IPS DF 6.9 (cell line): Measurements from ENCODE around the gene MLH3.
"Not testable (repeated sequence)": the region's sequence is repeated elsewhere in the genome, so short reads cannot be mapped to it uniquely, and the experiment has no call there.

Experiments
- DNase-seq: peaks from one replicate; pipeline ENCODE4 v3.0.0-alpha.2; 2013; ENCODE audit warnings: low read depth, low spot score
- H3K27ac ChIP-seq: one replicate; pipeline ENCODE4 v1.5.1; 2013; ENCODE audit warnings: low read length, control low read depth
- H3K27me3 ChIP-seq: 2 replicates; pipeline ENCODE4 v1.6.1; 2013; ENCODE audit warnings: mild to moderate bottlenecking, low read length; ENCODE audit not compliant: control insufficient read depth, insufficient read depth
- H3K36me3 ChIP-seq: 2 replicates; pipeline ENCODE4 v1.6.1; 2013; ENCODE audit warnings: low read length; ENCODE audit not compliant: control insufficient read depth, insufficient read depth
- H3K4me1 ChIP-seq: 2 replicates; pipeline ENCODE4 v1.6.1; 2013; ENCODE audit warnings: low read length; ENCODE audit not compliant: control insufficient read depth, insufficient read depth
- H3K4me3 ChIP-seq: 2 replicates; pipeline ENCODE4 v1.5.1; 2013; ENCODE audit warnings: mild to moderate bottlenecking, low read length
- H3K9me3 ChIP-seq: 2 replicates; pipeline ENCODE4 v1.6.1; 2013; ENCODE audit warnings: low read length, inconsistent platforms; ENCODE audit not compliant: control insufficient read depth, insufficient read depth
- WGBS: extraction: QIAGEN DNeasy Blood & Tissue Kit; methylation state at CpG from one replicate; pipeline ENCODE4 v1.1.7; 2013; ENCODE audit warnings: mixed read lengths, missing lambda C conversion rate; ENCODE audit not compliant: insufficient read length, insufficient coverage; 5-methylcytosine and 5-hydroxymethylcytosine counted together

Gene MLH3

DNA sequence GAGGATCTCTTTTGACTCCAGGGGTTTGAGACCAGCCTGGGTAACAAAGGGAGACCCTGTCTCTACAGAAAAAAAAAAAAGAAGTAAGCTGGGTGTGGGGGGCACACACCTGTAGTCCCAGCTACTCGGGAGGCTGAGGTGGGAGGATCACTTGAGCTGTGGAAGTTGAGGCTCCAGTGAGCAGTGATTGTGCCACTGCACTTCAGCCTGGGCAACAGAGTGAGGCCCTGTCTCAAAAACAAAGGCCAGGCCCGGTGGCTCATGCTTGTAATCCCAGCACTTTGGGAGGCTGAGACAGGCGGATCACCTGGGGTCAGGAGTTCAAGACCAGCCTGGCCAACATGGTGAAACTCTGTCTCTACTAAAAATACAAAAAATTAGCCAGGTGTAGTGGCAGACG, 16.5 kb upstream of the MLH3 start:
- H3K27ac ChIP-seq, H3K4me3 ChIP-seq, H3K9me3 ChIP-seq, DNase-seq, H3K4me1 ChIP-seq, H3K36me3 ChIP-seq, H3K27me3 ChIP-seq: not testable (repeated sequence)
- no CpG with 5 or more reads among the region's 4 CpGs for WGBS

DNA sequence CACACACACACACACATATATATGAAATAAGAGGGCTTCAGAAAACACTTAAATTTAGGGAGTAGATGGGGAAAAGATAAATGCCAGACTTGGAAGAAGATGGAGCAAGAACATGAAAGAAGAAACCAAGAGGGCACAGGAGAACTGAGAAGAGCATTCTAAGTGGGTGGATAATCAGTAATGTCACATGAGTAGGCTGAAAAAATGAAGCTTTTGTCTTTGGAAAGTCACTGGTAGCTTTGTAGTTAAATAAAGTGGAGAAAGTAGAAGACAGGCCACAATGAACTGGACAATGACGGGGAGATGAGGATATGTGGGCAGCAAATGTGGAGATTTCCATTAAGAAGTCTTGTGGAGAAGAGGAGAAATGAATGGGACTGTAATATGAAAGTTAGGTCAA, 15.9 kb upstream of the MLH3 start:
- Histone ChIP-seq H3K27me3 (no peaks in the 10 kb centered on the region), H3K4me1 (no peaks in the 10 kb centered on the region; the same call in 1 of the 2 replicates), H3K36me3 (no peaks in the 10 kb centered on the region), H3K4me3 (no peak overlapping the region), H3K27ac (no peak overlapping the region), H3K9me3 (no peaks in the 10 kb centered on the region)
- WGBS: no CpG with 5 or more reads among the region's 1 CpG
- DNase-seq: no peak

DNA sequence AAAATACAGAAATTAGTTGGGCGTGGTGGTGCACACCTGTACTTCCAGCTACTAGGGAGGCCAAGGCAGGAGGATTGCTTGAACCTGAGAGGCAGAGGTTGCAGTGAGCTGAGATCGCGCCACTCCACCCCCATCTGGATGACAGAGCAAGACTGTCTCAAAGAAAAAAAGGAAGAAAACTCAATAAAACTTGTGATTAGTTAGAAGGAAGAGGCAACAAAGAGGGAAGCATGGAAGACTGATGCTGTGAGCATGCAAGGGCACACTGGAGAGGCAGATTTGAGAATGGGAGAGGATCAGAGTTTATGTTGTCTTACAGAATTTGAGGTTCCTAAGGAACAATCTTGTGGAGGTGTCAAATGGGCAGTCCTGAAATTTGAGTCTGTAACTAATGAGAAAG, 15.4 kb upstream of the MLH3 start:
- Histone ChIP-seq H3K27ac (no peak overlapping the region), H3K4me3 (no peak overlapping the region), H3K27me3 (no peaks in the 10 kb centered on the region), H3K4me1 (no peaks in the 10 kb centered on the region; the same call in 1 of the 2 replicates), H3K9me3 (no peaks in the 10 kb centered on the region), H3K36me3 (no peaks in the 10 kb centered on the region)
- no CpG with 5 or more reads among the region's 3 CpGs for WGBS
- DNase-seq: no peak

DNA sequence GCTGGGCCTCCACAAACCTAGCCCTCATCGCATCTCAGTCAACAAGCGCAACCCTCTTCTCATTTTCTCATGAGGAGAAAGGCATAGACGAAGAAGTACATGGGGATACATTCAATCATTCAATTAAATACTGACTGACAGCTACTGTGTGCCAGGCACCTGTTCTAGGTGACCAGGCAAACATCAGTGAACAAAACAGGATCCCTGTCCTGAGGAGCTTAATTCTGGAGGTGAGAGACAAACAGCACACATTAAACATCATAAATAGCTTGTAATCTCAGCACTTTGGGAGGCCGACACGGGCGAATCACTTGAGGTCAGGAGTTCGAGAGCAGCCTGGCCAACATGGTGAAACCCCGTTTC, 12.9 kb upstream of the MLH3 start:
- H3K27ac ChIP-seq: no peak overlapping the region
- DNase-seq: no peak
- no CpG with 5 or more reads among the region's 8 CpGs for WGBS
- no peaks in the 10 kb centered on the region for H3K27me3 ChIP-seq
- H3K4me3 ChIP-seq: no peak overlapping the region
- no peaks in the 10 kb centered on the region; the same call in 1 of the 2 replicates for H3K36me3 ChIP-seq
- no peaks in the 10 kb centered on the region for H3K9me3 ChIP-seq
- no peaks in the 10 kb centered on the region for H3K4me1 ChIP-seq

DNA sequence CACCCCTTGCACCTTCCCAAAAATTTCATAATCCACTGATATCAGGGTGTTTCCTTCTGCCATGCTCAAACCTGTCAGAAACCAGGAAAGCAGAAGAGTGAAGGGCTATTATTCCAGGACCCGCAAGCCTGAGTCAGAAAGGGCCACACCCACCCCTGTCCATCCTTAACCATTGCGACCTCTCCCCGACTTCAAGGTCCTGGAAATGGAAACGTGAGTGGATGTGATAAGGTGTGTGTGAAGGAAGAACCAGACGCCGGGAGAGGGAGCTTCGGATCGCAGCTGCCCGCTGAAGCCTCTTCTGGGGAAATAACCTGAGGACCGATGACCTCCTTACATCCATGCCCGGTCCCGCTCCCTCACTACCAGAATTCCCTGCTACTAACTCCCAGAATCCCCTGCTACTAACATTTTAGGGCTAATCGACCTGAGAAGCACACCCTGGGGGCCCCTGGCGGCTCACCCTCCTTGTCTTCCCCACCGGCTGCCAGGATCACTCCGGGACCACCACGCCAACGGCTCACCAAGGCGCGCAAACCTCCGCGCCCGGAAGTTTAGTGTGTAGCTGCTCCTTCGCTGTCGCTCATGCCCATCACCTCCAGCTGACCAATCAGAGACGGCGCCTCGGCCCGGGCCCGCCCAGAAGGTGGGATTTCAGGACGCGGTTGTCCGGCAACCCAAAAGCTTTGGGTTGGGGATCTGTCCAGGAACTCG, 12.4 kb upstream of the MLH3 start, which contains the start of gene ACYP1:
ACYP1 (minus strand) TSS at position 534 of the 714 bp plus-strand sequence; CDS start at position 63, 471 bp downstream.
- peak within 1 kb of the TSS; percentile 62; the same call in 1 of the 2 replicates for H3K4me3 ChIP-seq
- WGBS: no CpG with 5 or more reads among the region's 34 CpGs
- peak; percentile 74 for DNase-seq
- H3K9me3 ChIP-seq: no peaks in the 10 kb centered on the region
- H3K27me3 ChIP-seq: no peaks in the 10 kb centered on the region
- H3K36me3 ChIP-seq: no peaks in the 10 kb centered on the region; the same call in 1 of the 2 replicates
- no peak within 1 kb of the TSS for H3K27ac ChIP-seq
- no peaks in the 10 kb centered on the region for H3K4me1 ChIP-seq

DNA sequence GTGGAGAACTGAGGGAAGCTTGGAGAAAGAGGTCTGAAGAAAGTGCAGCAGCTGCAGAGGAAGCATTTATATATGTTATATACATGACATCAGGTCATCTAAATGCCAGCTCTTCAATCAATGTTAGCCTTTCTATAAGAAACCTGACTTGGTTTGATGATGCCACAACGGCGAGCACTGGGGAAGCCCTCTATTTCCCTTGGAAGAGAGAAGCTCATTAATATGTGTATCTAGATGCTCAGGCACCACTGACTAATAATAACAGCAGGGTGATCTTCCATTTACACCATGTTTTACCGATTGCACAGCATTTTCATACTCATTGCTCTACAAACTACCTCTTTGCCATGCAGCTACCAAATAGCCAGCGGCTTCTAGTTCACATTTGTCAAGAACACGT, 11.7 kb upstream of the MLH3 start:
- H3K27ac ChIP-seq: no peak overlapping the region
- H3K9me3 ChIP-seq: no peaks in the 10 kb centered on the region
- no peaks in the 10 kb centered on the region; the same call in 1 of the 2 replicates for H3K36me3 ChIP-seq
- WGBS: no CpG with 5 or more reads among the region's 5 CpGs
- H3K4me1 ChIP-seq: no peaks in the 10 kb centered on the region
- DNase-seq: no peak
- H3K27me3 ChIP-seq: no peaks in the 10 kb centered on the region
- H3K4me3 ChIP-seq: peak overlapping the region; percentile 62; the same call in 1 of the 2 replicates

DNA sequence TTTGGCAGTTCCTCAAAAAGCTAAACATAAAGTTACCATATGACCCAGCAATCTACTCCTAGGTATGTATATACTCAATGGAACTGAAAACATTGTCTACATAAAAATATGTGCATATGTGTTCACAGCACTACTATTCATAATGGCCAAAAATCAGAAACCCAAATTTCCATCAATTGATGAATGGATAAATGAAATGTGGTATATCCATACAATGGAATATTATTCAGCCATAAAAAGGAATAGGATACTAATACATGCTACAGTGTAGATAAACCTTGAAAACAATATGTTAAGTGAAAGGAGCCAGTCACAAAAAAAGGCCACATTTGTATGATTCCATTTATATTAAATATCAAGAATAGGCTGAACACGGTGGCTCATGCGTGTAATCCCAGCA, 9.2 kb upstream of the MLH3 start:
- Histone ChIP-seq H3K36me3 (no peaks in the 10 kb centered on the region; the same call in 1 of the 2 replicates), H3K4me1 (no peaks in the 10 kb centered on the region), H3K9me3 (no peaks in the 10 kb centered on the region), H3K4me3 (no peak overlapping the region), H3K27ac (no peak overlapping the region), H3K27me3 (no peaks in the 10 kb centered on the region)
- WGBS: no CpG with 5 or more reads among the region's 2 CpGs
- DNase-seq: no peak

DNA sequence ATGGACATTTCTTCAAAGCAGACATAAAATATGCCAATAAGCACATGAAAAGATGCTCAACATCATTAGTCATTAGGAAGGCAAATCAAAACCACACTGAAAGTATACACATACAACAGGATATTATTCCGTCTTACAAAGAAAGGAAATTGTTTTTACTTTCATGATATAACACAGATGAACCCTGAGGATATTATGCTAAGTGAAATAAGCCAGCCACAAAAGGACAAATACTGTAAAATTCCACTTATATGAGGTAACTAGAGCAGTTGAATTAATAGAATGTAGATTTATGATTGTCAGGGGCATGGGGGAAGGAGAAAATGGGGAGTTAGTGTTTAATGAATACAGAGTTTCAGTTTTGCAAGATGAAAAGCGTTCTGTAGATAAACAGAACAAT, 8.4 kb upstream of the MLH3 start:
- H3K9me3 ChIP-seq: no peaks in the 10 kb centered on the region
- DNase-seq: no peak
- H3K4me3 ChIP-seq: no peak overlapping the region
- WGBS: no CpG with 5 or more reads among the region's 2 CpGs
- H3K4me1 ChIP-seq: no peaks in the 10 kb centered on the region
- H3K36me3 ChIP-seq: no peaks in the 10 kb centered on the region; the same call in 1 of the 2 replicates
- no peaks in the 10 kb centered on the region for H3K27me3 ChIP-seq
- H3K27ac ChIP-seq: no peak overlapping the region

DNA sequence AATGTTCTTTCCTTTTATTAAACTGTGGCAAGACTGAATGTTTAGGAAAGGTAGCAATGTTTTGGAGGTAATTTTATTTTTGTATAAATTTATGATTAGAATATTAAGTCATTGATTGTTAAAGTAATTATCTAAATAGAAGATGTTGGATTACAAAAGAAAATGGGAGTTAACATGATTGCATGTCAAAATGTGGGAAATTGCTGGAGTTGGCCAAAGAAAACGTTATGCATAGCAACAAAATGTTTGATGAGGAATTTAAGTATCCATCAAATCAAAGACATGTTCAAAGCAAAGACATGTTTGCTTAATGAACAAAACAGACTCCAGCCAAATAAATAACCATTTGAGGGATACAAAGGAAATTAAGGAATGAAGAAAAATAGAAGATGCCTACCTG, 3.2 kb upstream of the MLH3 start:
- Histone ChIP-seq H3K27me3 (no peaks in the 10 kb centered on the region), H3K9me3 (no peaks in the 10 kb centered on the region), H3K4me1 (no peaks in the 10 kb centered on the region), H3K36me3 (no peaks in the 10 kb centered on the region), H3K27ac (no peak overlapping the region), H3K4me3 (no peak overlapping the region)
- DNase-seq: no peak
- WGBS: no CpG with 5 or more reads among the region's 1 CpG

DNA sequence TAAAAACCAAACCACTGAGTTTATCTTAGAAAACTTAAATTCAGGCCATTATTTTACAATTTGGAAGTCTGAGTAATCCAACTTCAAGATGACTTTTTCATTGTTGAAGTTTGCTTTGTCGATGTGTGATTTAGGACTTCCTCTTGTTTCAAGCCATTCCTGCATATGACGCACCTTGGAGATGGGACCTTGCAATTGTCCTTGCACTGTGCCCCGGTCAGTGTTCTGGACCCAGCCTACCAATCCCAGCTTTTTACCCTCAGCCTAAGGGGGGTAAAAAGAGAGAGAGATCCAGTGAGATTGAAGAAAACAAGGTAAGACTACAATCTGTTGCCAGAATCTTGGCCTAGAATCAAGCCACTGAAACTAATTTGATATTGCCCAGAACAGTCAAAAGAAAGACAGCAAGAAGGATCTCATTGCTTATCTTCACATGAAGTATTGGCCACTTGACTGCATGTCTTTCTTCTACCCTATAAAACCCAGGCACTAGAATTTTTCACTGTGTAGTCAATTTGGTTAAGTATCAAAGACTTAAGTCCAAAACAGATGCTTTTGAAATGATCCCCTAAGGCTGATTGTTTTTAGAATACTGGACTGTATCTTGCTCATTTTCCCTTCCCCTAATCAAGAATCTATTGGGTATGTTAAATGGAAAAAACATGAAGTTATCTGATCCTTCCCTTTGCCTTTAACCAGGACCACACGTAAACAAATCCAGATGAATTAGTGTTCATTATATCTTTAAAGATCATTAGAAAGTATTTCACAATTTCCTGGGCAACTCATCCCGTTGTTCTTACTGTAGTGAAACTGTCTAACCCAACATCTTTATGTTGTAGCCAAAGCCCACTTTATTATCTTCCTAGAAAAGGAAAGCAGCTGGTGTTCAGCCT, 2.4 kb upstream of the MLH3 start:
- Histone ChIP-seq H3K4me3 (no peak overlapping the region), H3K27me3 (no peaks in the 10 kb centered on the region), H3K4me1 (no peaks in the 10 kb centered on the region), H3K27ac (no peak overlapping the region), H3K36me3 (no peaks in the 10 kb centered on the region), H3K9me3 (no peaks in the 10 kb centered on the region)
- no CpG with 5 or more reads among the region's 5 CpGs for WGBS
- DNase-seq: no peak
